T-helper 9 cell (primary cell): ENCODE data around the gene SLC1A6.
"Not testable (repeated sequence)": the region's sequence is repeated elsewhere in the genome, so short reads cannot be mapped to it uniquely, and the experiment has no call there.

ENCODE experiments used
- DNase-seq: peaks from one replicate; pipeline ENCODE4 v3.0.0-alpha.2; 2020

Gene SLC1A6

DNA sequence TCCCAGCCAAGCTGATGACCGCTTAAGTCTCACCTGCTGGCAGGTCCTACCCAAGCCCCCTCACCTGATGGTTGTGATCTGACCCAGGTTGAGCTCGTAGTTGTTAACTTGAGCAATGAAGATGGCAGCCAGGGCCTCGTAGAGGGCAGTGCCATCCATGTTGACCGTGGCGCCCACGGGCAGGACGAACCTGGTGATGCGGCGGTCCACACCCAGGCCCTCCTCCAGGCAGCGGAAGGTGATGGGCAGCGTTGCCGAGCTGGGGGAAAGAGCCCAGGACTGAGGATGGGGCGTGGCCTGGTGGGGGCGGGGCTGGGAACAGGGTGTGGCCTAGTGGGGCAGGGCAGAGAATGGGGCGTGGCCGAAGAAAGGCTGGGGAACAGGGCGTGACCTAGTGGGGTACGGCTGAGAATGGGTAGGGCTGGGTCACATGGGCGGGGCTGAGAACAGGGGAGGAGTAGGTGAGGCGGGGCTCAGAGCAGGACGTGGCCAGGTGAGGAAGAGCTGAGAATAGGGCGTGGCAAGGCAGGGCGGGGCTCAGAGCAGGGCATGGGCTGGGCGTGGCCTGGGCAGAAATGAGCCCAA lies 25.5 kb downstream of the SLC1A6 start:
- DNase-seq, result no peak

DNA sequence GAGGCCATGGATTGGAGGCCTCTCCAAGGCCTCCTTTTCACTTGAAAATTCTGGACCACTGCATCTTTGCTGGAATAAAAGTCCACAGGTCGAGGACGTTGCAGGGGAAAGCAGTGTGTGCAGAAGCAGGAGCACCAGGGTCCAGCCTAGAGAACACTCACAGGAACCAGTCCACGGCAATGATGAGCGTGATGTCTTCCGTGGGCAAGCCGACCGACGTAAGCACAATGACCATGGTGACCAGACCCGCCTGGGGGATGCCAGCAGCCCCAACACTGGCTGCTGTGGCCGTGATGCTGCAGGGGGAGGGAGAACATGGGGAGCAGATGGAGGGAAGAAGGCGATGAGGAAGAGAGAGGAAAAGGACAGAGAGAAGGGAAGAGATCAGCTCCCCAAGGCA lies 26.9 kb downstream of the SLC1A6 start:
- DNase-seq, result no peak

DNA sequence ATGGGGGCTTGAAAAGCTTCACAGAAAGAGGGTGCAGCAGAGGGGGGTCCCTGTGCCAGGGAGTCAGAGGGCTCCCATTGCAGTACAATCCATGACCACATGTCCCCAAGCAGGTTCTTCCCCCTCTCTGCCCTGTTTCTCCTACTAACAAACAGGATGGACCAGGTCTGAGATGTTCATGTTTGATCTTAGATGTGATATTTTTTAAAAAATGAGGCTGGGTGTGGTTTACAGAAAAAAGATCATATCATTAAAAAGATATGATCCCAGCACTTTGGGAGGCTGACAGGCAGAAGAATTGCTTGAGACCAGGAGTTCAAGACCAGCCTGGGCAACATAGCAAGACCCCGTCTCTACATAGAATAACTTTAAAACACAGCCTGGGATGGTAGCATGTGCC lies 29.2 kb downstream of the SLC1A6 start:
- DNase-seq, result no peak

DNA sequence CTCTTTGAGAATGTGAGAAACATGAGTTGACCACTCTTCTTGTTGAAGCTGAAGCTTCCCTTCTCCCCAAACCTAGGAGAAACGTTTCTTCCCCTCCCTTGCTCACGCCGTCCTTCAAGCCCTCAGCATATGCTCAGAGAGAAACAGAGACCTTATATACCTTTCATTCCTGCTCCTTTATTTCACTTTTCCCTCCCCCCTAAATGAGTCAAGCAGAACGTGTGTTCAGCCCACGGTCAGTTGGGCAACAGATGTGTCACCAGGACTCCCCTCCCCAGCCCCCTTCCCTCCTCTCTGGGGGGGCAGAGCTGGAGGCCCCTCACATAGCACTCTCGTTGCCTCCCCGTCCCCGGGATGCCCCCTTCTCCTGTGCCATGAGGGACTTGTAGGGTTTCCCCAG lies 29.8 kb downstream of the SLC1A6 start:
- DNase-seq, result no peak

DNA sequence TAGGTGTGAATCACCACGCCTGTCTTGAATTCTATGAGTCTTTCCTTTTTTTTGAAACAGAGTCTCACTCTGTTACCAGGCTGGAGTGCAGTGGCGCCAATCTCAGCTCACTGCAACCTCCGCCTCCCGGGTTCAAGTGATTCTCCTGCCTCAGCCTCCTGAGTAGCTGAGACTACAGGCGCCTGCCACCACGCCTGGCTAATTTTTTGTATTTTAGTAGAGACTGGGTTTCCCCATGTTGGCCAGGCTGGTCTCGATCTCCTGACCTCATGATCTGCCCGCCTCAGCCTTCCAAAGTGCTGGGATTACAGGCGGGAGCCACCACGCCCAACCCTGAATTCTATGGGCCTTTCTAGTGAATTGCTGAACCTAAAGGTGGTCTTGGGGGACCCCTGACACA lies 30.3 kb downstream of the SLC1A6 start:
- DNase-seq, result not testable (repeated sequence)

DNA sequence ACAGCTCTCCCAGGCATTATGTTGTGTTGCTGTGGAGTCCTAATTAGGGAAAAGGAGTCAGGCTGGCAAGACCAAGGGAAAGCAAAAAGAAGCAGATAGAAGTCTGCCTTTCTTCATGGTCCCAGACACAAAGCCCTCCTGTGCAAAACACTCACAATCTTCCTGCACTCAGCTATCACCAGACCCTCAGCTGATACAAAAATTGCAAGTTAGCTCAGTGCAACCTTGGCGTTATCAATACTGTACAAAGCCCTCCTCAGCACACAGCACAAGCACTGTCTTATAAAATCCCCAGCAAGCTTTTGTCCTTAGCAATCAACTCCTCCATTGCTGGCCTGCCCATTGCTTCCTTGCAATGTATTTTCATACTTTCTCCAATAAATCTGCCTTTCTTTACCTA lies 35.2 kb downstream of the SLC1A6 start:
- DNase-seq, result no peak

DNA sequence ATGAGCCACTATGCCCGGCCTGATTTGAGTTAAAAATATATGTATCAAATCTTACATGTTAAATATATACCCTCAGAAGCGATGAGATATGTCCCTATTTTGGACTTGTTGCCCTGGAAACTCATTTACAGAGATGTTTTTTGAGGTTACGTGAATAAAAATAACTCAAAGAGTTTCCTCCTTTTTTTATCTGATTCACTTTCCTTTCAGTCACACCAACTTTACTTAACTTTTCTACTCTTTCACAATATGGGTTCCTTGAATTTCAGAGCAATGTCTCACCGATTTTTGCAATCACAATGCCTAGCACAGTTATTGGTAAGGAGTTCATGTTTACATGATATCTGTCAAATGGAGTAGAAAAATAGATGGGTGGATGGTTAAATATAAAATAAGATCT lies 36.1 kb downstream of the SLC1A6 start:
- no peak for DNase-seq

DNA sequence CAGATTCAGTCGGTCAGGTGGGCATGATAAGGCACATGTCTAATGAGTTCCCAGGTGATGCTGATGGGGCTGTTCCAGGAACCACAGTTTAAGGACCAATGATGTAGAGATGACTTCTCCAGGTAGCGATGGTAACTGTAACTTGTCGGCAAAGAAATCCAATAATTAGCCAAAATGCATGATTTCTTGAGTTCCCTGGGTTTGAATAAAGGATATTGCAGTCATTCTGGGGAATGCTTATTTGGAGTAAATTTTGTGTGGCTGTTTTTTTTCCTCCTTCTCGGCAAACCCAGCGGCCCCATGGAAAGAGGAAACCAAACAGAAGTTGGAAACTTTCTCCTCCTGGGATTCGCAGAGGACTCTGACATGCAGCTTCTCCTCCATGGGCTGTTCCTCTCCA lies 38.5 kb downstream of the SLC1A6 start, which contains the start of gene OR7C2:
OR7C2 (plus strand) TSS at position 301 of the 400 bp plus-strand sequence; CDS start at position 301, 0 bp downstream.
- DNase-seq, result no peak

DNA sequence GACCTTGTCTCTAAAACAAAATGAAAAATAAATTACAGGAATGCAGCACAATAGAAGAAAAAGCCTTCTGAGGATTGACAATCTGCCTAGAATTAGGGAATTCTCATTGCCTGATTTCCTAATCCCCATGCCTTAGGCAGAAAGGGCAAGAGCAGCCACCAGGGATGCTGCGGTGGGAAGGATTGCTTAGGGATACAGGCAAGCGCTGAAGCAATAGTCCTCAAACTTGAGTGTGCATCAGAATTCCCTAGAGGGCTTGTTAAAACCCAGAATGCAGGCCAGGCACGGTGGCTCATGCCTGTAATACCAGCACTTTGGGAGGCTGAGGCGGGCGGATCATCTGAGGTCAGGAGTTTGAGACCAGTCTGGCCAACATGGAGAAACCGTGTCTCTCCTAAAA lies 39.4 kb downstream of the SLC1A6 start:
- DNase-seq, result no peak

DNA sequence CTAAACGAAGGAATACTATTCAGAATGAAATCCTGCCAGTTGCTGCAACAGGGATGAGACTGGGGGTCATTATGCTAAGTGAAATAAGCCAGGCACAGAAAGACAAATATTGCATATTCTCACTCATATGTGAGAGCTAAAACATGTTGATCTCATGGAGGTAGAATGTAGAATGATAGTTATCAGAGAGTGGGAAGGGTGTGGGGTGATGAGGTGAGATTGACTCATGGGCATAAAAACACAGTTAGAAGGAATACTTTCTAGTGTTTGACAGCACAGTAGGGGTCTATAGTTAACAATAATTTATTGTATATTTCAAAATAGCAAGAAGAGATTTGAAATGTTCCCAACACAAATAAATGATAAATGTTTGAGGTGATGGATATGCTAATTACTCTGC lies 46.2 kb downstream of the SLC1A6 start:
- no peak for DNase-seq

DNA sequence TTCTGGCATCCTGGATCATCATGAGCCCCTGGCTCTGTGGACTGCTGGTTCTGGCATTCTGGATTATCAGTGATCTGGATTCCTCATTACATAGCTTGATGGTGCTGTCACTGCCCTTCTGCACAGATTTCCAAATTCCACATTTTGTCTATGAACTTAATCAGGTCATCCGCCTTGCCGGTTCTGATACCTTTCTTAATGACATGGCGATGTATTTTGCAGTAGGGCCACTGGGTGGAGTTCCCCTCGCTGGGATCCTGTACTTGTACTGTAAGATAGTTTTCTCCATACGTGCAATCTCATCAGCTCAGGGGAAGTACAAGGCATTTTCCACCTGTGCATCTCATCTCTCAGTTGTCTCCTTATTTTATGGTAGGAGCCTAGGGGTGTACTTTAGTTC lies 62.8 kb downstream of the SLC1A6 start:
- DNase-seq, result no peak

DNA sequence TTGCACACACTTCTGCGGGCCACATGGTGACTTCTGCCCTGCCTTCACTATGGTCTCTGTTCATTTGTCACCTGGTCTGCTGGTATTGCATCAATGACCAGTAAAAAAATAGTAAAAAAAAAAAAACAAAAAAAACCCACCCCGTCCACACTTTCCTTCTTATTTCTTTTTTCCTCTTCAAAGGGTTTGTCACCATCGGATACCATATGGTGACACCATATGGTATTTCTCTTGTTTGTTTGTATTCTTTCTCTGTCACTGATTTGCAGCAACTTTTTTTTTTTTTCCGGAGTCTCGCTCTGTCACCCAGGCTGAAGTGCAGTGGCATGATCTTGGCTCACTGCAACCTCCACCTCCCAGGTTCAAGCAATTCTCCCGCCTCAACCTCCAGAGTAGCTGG lies 64.5 kb downstream of the SLC1A6 start:
- DNase-seq, result no peak

DNA sequence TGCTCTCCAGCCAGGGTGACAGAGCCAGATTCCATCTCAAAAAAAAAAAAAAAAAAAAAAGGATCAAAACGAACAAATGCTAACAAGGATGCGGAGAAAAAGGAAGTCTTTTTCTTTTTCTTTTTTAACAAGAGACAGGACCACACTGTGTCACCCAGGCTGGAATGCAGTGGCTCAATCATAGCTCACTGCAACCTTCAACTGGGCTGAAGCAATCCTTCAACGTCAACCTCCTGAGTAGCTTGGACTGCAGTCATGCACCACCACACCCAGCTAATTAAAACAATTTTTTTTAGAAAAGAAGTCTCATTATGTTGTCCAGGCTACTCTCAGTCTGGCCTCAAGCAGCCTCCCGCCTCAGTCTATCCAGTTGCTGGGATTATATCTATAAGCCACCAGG lies 73.0 kb downstream of the SLC1A6 start:
- DNase-seq, result no peak

DNA sequence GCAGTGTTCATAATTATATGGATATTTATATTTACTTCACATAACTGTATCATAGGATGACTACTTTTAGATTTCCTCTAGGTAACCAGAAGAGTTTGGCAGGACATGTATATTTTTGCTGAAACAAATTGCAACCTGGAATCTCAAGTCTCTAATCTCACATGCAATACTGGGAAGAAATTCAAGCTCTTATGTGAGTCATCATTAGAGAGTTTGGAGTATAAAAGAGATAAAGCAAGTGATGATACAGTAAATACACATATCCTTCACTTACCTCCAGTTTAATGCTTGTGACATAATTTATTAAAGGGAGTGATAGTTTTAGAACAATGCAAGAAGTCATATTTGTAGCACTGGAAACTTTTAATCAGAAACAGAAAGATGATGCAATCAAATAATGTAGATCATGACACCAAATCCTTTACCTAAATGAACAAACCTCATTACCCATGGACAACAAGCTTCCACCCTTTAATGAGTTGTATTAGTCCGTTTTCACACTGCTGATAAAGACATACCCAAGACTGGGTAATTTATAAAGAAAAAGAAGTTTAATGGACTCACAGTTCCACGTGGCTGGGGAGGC lies 77.9 kb downstream of the SLC1A6 start:
- DNase-seq, result no peak
